Lung (tissue), 12 donors: ENCODE data around the gene PPY. TPM values are rescaled to one million over a fixed set of nuclear protein-coding genes. Genes with fewer than 3 reads are reported as not detected.

Experiments used
- ATAC-seq: fragments of 200-7000 bp; cut with Tn5 transposase; one replicate; pipeline ENCODE4 v1.9.1; 2020; ENCODE audit warnings: moderate number of reproducible peaks; ENCODE audit not compliant: insufficient read depth, low FRiP score
- DNase-seq, 3 donors: peaks; one replicate each; pipeline ENCODE4 v3.0.0-alpha.2; 2013 to 2017
- H3K27ac ChIP-seq, 2 donors: one replicate each; pipeline ENCODE4 v1.5.1; 2013; ENCODE audit warnings: mild to moderate bottlenecking in 2 of 2, moderate library complexity in 2 of 2, control low read depth in 1 of 2, inconsistent platforms in 1 of 2, low read depth in 1 of 2, low read length in 1 of 2
- H3K27me3 ChIP-seq, 3 donors: one replicate each; pipeline ENCODE4 v1.5.1; 2013; ENCODE audit warnings: low read length in 2 of 3; ENCODE audit not compliant: control insufficient read depth in 3 of 3, insufficient read depth in 3 of 3
- H3K36me3 ChIP-seq, 4 donors: one replicate each; pipeline ENCODE4 v1.5.1; 2013; ENCODE audit warnings: low read length in 4 of 4, mild to moderate bottlenecking in 1 of 4, moderate library complexity in 1 of 4; ENCODE audit not compliant: control insufficient read depth in 4 of 4, insufficient read depth in 4 of 4
- H3K4me1 ChIP-seq, 5 donors: one replicate each; pipeline ENCODE4 v1.5.1; 2013; ENCODE audit warnings: low read length in 5 of 5, mild to moderate bottlenecking in 2 of 5, moderate library complexity in 1 of 5; ENCODE audit not compliant: control insufficient read depth in 5 of 5, insufficient read depth in 5 of 5
- H3K4me3 ChIP-seq: one replicate; pipeline ENCODE4 v1.5.1; 2013; ENCODE audit warnings: mild to moderate bottlenecking, control low read depth, moderate library complexity
- H3K9ac ChIP-seq, 2 donors: one replicate each; pipeline ENCODE4 v1.5.1; 2013; ENCODE audit warnings: low read length in 2 of 2, control low read depth in 1 of 2; ENCODE audit not compliant: insufficient read depth in 1 of 2
- H3K9me3 ChIP-seq, 4 donors: one replicate each; pipeline ENCODE4 v1.5.1; 2013; ENCODE audit warnings: low read length in 3 of 4, mild to moderate bottlenecking in 1 of 4, moderate library complexity in 1 of 4; ENCODE audit not compliant: control insufficient read depth in 4 of 4, insufficient read depth in 3 of 4
- WGBS, 2 donors: extraction: QIAGEN DNeasy Blood & Tissue Kit; methylation state at CpG; one replicate each; pipeline ENCODE4 v1.1.7; 2013; 5-methylcytosine and 5-hydroxymethylcytosine counted together
- polyA plus RNA-seq, 2 donors: library from polyadenylated mRNA; stranded (reverse); fragments of 200-250 nt; gene quantifications; one replicate each; pipeline ENCODE4 v1.2.1, GENCODE V29; 2013
- total RNA-seq, 2 donors: library from RNA; depleted of rRNA in 1 of 2; stranded (reverse); fragments of >200 nt in 1 of 2; gene quantifications; one replicate each; pipeline ENCODE4 v1.2.1, GENCODE V29; 2014 to 2021
- TF ChIP-seq, protein P1 (sequence below): IDR thresholded peaks from 2 replicates; pipeline ENCODE4 v1.5.1; 2012; ENCODE audit warnings: mild to moderate bottlenecking; ENCODE audit errors: control extremely low read depth, extremely low read depth
- donor health status: control.
- donor health status: control.
- donor health status: Bipolar disorder and iron deficiency.
- donor health status: healthy.
- donor health status: DM: yes; HTN: yes; CAD: no.

The PPY gene
- total and polyA plus RNA-seq, 4 donors, result not detected

DNA sequence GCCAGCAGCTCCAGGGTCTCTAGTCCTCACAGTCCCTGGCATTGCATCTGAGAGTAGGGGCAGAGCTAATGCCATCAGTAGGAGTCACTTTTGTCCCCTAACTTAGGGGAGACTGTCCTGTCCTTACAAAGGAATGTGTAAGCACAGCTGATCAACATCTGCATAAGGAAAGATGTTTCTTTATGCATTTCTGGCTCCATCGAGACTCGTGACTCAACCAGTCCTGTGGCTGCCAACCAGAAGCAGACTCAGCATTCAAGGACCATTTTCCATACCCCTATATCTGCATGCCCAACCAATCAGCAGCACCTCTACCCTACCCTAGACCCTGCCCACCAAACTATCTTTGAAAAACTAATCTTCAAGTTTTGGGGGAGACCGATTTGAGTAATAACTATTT is 26.7 kb downstream of the PPY start:
- Histone ChIP-seq H3K27me3 (peaks cover 0 to 29% (median 15%) of the 10 kb centered on the region in 3 donors), H3K9me3 (no peaks in the 10 kb centered on the region), H3K4me1 (peaks cover 0 to 9% (median 6%) of the 10 kb centered on the region in 5 donors), H3K27ac (no peak overlapping the region), H3K9ac (no peak overlapping the region), H3K36me3 (no peaks in the 10 kb centered on the region), H3K4me3 (no peak overlapping the region)
- 80 to 85% methylated on average over 3 of the region's 3 CpGs for WGBS, 2 donors
- ATAC-seq (no peak), DNase-seq (no peak)
- TF ChIP-seq, protein P1, sequence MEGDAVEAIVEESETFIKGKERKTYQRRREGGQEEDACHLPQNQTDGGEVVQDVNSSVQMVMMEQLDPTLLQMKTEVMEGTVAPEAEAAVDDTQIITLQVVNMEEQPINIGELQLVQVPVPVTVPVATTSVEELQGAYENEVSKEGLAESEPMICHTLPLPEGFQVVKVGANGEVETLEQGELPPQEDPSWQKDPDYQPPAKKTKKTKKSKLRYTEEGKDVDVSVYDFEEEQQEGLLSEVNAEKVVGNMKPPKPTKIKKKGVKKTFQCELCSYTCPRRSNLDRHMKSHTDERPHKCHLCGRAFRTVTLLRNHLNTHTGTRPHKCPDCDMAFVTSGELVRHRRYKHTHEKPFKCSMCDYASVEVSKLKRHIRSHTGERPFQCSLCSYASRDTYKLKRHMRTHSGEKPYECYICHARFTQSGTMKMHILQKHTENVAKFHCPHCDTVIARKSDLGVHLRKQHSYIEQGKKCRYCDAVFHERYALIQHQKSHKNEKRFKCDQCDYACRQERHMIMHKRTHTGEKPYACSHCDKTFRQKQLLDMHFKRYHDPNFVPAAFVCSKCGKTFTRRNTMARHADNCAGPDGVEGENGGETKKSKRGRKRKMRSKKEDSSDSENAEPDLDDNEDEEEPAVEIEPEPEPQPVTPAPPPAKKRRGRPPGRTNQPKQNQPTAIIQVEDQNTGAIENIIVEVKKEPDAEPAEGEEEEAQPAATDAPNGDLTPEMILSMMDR, result no peak

DNA sequence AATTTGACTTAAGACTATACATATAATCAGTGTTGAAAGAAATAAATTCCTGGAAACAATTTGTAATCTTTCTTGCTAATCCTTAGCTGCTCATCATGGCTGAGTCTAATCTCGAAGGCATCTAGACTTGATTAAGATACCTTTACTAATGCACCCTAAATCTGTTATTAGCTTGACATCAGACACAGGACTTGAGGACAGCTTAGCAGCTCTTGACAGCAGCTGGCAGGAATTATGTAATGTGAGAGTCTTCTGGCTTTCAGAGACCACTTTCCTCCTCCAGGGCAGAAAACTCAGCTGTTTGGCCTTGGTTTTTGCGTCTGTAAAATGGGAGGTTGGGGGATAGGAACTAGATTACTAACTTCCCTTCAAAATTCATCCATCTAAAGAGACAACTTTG is 27.8 kb downstream of the PPY start:
- 68 to 85% methylated on average over 2 of the region's 2 CpGs for WGBS, 2 donors
- no peak overlapping the region for H3K9ac ChIP-seq
- no peaks in the 10 kb centered on the region for H3K36me3 ChIP-seq
- H3K9me3 ChIP-seq, result no peaks in the 10 kb centered on the region
- peaks cover 0 to 29% (median 12%) of the 10 kb centered on the region in 3 donors for H3K27me3 ChIP-seq
- no peak for ATAC-seq
- H3K27ac ChIP-seq, result no peak overlapping the region
- DNase-seq, result no peak
- no peak overlapping the region for H3K4me3 ChIP-seq
- peaks cover 0 to 9% (median 6%) of the 10 kb centered on the region in 5 donors for H3K4me1 ChIP-seq
- TF ChIP-seq, protein P1, result no peak

DNA sequence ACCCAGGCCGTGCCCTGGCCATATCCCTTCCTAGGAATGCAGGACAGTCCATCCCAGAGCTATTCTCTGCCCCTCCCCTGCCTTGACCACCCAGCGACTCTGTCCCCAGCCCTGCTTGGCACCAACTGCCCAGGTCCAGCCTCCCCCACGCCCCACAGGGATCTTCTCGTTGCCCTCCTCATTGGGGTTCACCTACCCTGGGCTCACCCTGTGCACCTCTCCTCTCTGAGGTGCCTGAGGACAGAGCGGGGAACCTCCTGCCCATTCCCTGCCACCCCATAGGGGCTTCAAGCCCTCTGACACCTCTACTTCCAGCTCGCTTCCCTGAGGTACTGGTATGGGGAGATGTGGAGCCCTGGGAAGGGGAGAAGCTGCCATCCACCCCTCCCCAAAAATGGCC is 28.7 kb downstream of the PPY start:
- 85 to 92% methylated on average over 6 of the region's 6 CpGs for WGBS, 2 donors
- Histone ChIP-seq H3K9ac (no peak overlapping the region), H3K4me3 (no peak overlapping the region), H3K36me3 (no peaks in the 10 kb centered on the region), H3K27me3 (peaks cover 0 to 24% (median 12%) of the 10 kb centered on the region in 3 donors), H3K27ac (no peak overlapping the region), H3K9me3 (no peaks in the 10 kb centered on the region), H3K4me1 (peaks cover 0 to 9% (median 6%) of the 10 kb centered on the region in 5 donors)
- DNase-seq (no peak), ATAC-seq (no peak)
- TF ChIP-seq, protein P1, result no peak
